GM12878 (cell line): ENCODE results near the gene ZNF264. TPM values are rescaled to one million over a fixed set of nuclear protein-coding genes. Genes with fewer than 3 reads are reported as not detected.

ENCODE experiments used
- ATAC-seq: fragments of 200-7000 bp; cut with Tn5 transposase; 3 replicates; pipeline ENCODE4 v1.9.1; 2020; ENCODE audit warnings: mild to moderate bottlenecking, moderate library complexity
- BruUV-seq: library from RNA; stranded (reverse); fragments of 400-500 nt; replicated peaks from 2 replicates; lab custom pipeline; 2021; lab: Mats Ljungman, UMichigan
- CTCF ChIA-PET: fragments of 300-600 bp; sonication (Branson Sonifier 250); formaldehyde crosslinking; extraction: SDS; loops from one replicate; lab custom pipeline; 2021; ENCODE audit warnings: inconsistent platforms; lab: Yijun Ruan, JAX
- POLR2A ChIA-PET: fragments of 350-600 bp; formaldehyde crosslinking; extraction: SDS; loops from one replicate; lab custom pipeline; 2021; ENCODE audit warnings: inconsistent platforms; lab: Charles Lee
- RAD21 ChIA-PET: fragments of 300-600 bp; sonication (Branson Sonifier 250); formaldehyde crosslinking; loops from one replicate; lab custom pipeline; 2023; ENCODE audit warnings: antibody characterized with exemption; ENCODE audit not compliant: unreplicated experiment; lab: Charles Lee
- SMC1A ChIA-PET: fragments of 300-600 bp; sonication (Branson Sonifier 250); formaldehyde crosslinking; loops from one replicate; lab custom pipeline; 2023; ENCODE audit not compliant: unreplicated experiment, uncharacterized antibody; lab: Charles Lee
- DNase-seq: peaks from one replicate; pipeline ENCODE4 v3.0.0-alpha.2; 2011; ENCODE audit warnings: low read depth, low spot score
- FAIRE-seq: peaks from 3 replicates; lab custom pipeline; 2011; peaks lifted over from hg19 to GRCh38; lab: Jason Lieb, UNC
- H2AFZ ChIP-seq: 2 replicates; pipeline ENCODE4 v1.6.0; 2011; ENCODE audit warnings: low read depth, low read length, control low read depth; ENCODE audit not compliant: control insufficient read depth
- H3K27ac ChIP-seq: 2 replicates; pipeline ENCODE4 v1.5.1; 2011; ENCODE audit warnings: control low read depth; ENCODE audit not compliant: control insufficient read depth, insufficient read depth
- H3K27me3 ChIP-seq, 2 experiments: replicated peaks in 1 of 2; 2 replicates each; pipeline versions ENCODE4 v1.6.0 to v1.6.1; 2011; ENCODE audit warnings: low read length in 1 of 2; ENCODE audit not compliant: control insufficient read depth in 2 of 2, insufficient read depth in 2 of 2
- H3K36me3 ChIP-seq, 2 experiments: 2 replicates each; pipeline ENCODE4 v1.5.1; 2011; ENCODE audit warnings: low read length in 1 of 2; ENCODE audit not compliant: control insufficient read depth in 2 of 2, insufficient read depth in 2 of 2
- H3K4me1 ChIP-seq: 2 replicates; pipeline ENCODE4 v1.6.1; 2011; ENCODE audit warnings: mild to moderate bottlenecking, low read length, moderate library complexity, mixed read lengths; ENCODE audit not compliant: control insufficient read depth, insufficient read depth
- H3K4me2 ChIP-seq: 2 replicates; pipeline ENCODE4 v1.6.0; 2011; ENCODE audit warnings: control low read depth; ENCODE audit not compliant: control insufficient read depth, insufficient read depth
- H3K4me3 ChIP-seq: fragments of 200-600 bp; sonication (generic); 2 replicates; pipeline ENCODE4 v1.5.1; 2016
- H3K79me2 ChIP-seq: 2 replicates; pipeline ENCODE4 v1.6.0; 2011; ENCODE audit warnings: low read length; ENCODE audit not compliant: control insufficient read depth, insufficient read depth
- H3K9ac ChIP-seq: 2 replicates; pipeline ENCODE4 v1.8.0; 2011; ENCODE audit warnings: low read length, control low read depth, mixed read lengths; ENCODE audit not compliant: control insufficient read depth, insufficient read depth
- H3K9me3 ChIP-seq: replicated peaks from 3 replicates; pipeline ENCODE4 v1.5.1; 2011; ENCODE audit warnings: mild to moderate bottlenecking, low read length; ENCODE audit not compliant: control insufficient read depth, insufficient read depth
- H4K20me1 ChIP-seq: 2 replicates; pipeline ENCODE4 v1.6.0; 2011; ENCODE audit not compliant: control insufficient read depth, insufficient read depth
- ATF3 ChIP-seq: IDR thresholded peaks from 2 replicates; pipeline ENCODE4 v1.6.1; 2011; ENCODE audit warnings: low read depth, mild to moderate bottlenecking, low read length, moderate library complexity, borderline replicate concordance; ENCODE audit errors: extremely low read depth
- EP300 ChIP-seq, 2 experiments: fragments of 150-350 bp in 1 of 2; IDR thresholded peaks; 2 replicates each; pipeline ENCODE4 v1.6.1; 2011 to 2012; ENCODE audit warnings: low read depth in 2 of 2, low read length in 2 of 2, borderline replicate concordance in 1 of 2, improper control_type of control experiment in 1 of 2, inconsistent platforms in 1 of 2; ENCODE audit not compliant: control insufficient read depth in 1 of 2
- JUNB ChIP-seq: IDR thresholded peaks from 2 replicates; pipeline ENCODE4 v1.6.1; 2016; ENCODE audit warnings: antibody characterized with exemption, mild to moderate bottlenecking
- MTA3 ChIP-seq: IDR thresholded peaks from 2 replicates; pipeline ENCODE4 v1.6.1; 2012; ENCODE audit warnings: low read length, inconsistent platforms, borderline replicate concordance
- MXI1 ChIP-seq: fragments of 150-350 bp; IDR thresholded peaks from 2 replicates; pipeline ENCODE4 v1.6.1; 2011; ENCODE audit warnings: low read depth, mild to moderate bottlenecking, inconsistent platforms, low read length, improper control_type of control experiment
- NFYA ChIP-seq: IDR thresholded peaks from 2 replicates; pipeline ENCODE4 v1.6.1; 2011; ENCODE audit warnings: low read depth, mild to moderate bottlenecking, low read length, improper control_type of control experiment, borderline replicate concordance
- NRF1 ChIP-seq: conservative IDR thresholded peaks from 2 replicates; pipeline ENCODE4 v1.6.1; 2011; ENCODE audit warnings: mild to moderate bottlenecking, low read depth, low read length, improper control_type of control experiment
- USF2 ChIP-seq: IDR thresholded peaks from 2 replicates; pipeline ENCODE4 v1.6.1; 2011; ENCODE audit warnings: low read depth, low read length, improper control_type of control experiment, borderline replicate concordance
- ZNF24 ChIP-seq: fragments of 450-650 bp; IDR thresholded peaks from 2 replicates; pipeline ENCODE4 v1.6.1; 2017; ENCODE audit warnings: antibody characterized with exemption, mild to moderate bottlenecking
- WGBS: methylation state at CpG from one replicate; pipeline ENCODE4 v1.1.6; 2016; ENCODE audit warnings: low lambda C conversion rate; ENCODE audit not compliant: insufficient replicate concordance, insufficient coverage; ENCODE audit errors: missing lambda C conversion rate; 5-methylcytosine and 5-hydroxymethylcytosine counted together
- in situ Hi-C: fragments of 300-500 bp; cut with MboI; formaldehyde crosslinking; loops from 9 replicates; pipeline ENCODE4 v1.14.3; 2018; ENCODE audit warnings: mixed read lengths
- intact Hi-C: fragments of 100-400 bp; cut with micrococcal nuclease; formaldehyde crosslinking; loops from one replicate; pipeline ENCODE4 v1.14.2; 2022; ENCODE audit not compliant: unreplicated experiment
- polyA plus RNA-seq, 11 experiments: library from polyadenylated mRNA; depleted of rRNA in 4 of 11; unstranded in 6 of 11; stranded (reverse) in 5 of 11; fragments of >200 nt; fragmentation: Nextera tagmentation in 4 of 11; fragmentation: Illumina TruSeq in 1 of 11; extraction: Ambion mirVana in 4 of 11; extraction: Trizol in 1 of 11; gene quantifications; 1 replicate in 1 of 11; 2 replicates in 10 of 11; pipeline versions ENCODE4 v1.2.1 to v1.2.3, GENCODE V29; 2011 to 2016; ENCODE audit warnings: inconsistent platforms in 2 of 11, missing spikeins in 2 of 11, low read depth in 1 of 11
- total RNA-seq, 4 experiments: library from RNA; depleted of rRNA in 3 of 4; stranded (reverse); fragments of >200 nt in 3 of 4; fragmentation: Illumina TruSeq in 1 of 4; extraction: Trizol in 1 of 4; gene quantifications; 2 replicates each; pipeline versions ENCODE4 v1.2.1 to v1.2.3, GENCODE V29; 2013 to 2021

The ZNF264 gene
- total and polyA plus RNA-seq, 10 of the 15 experiments (the other 5 are each of a cell fraction or from before 2014, with no cell fraction given), result 0.76 to 22.9 (median 9.4) TPM

GRCh38 chr19:57262044-57262443, 70.7 kb downstream of the ZNF264 start:
- CTCF ChIA-PET, result no interaction called here
- Histone ChIP-seq H3K36me3 (no peaks in the 10 kb centered on the region), H3K27ac (no peak overlapping the region), H4K20me1 (no peaks in the 10 kb centered on the region), H3K9ac (no peak overlapping the region), H3K9me3 (no peaks in the 10 kb centered on the region), H3K4me1 (peaks cover under 1% of the 10 kb centered on the region; the same call in 1 of the 2 replicates), H3K4me2 (no peak overlapping the region), H3K27me3 (no peaks in the 10 kb centered on the region), H2AFZ (no peak overlapping the region), H3K4me3 (no peak overlapping the region), H3K79me2 (no peaks in the 10 kb centered on the region)
- intact Hi-C loops (no loop called here), in situ Hi-C loops (no loop called here)
- DNase-seq (no peak), FAIRE-seq (no peak), ATAC-seq (no peak)
- RAD21 ChIA-PET, result no interaction called here
- WGBS, result 82% methylated on average over 3 of the region's 3 CpGs
- SMC1A ChIA-PET, result no interaction called here
- TF ChIP-seq MXI1 (no peak), USF2 (no peak), ATF3 (no peak), NRF1 (no peak)
- no TSS peak for BruUV-seq
- POLR2A ChIA-PET, result interaction anchor here (0.6 kb wide), 1 partner anchor 40 kb away, joined by 3 read pairs; no protein-coding TSS in a partner anchor

- no TSS peak for BruUV-seq
- H3K27me3 ChIP-seq, result no peaks in the 10 kb centered on the region
- in situ Hi-C loops, result no loop called here
- TF ChIP-seq ZNF24 (no peak), MTA3 (no peak), NFYA (no peak), EP300 (IDR thresholded peaks at IDR 0.05; ENCODE audit: borderline replicate concordance in 1 of 2, control insufficient read depth in 1 of 2, low read depth in 2 of 2, low read length in 2 of 2) (no peak), JUNB (no peak)
- CTCF ChIA-PET, result interaction anchor here (0.9 kb wide), 1 partner anchor 12 kb away, joined by 3 read pairs; no protein-coding TSS in a partner anchor
- SMC1A ChIA-PET, result no interaction called here
- no peak overlapping the region for H3K4me2 ChIP-seq
- ATAC-seq (no peak), DNase-seq (no peak), FAIRE-seq (no peak)
- H3K27ac ChIP-seq, result no peak overlapping the region
- no peaks in the 10 kb centered on the region for H3K36me3 ChIP-seq
- no peaks in the 10 kb centered on the region for H4K20me1 ChIP-seq
- POLR2A ChIA-PET, result no interaction called here
- no peak overlapping the region for H3K9ac ChIP-seq
- RAD21 ChIA-PET, result no interaction called here
- no peaks in the 10 kb centered on the region for H3K9me3 ChIP-seq
- H3K4me1 ChIP-seq, result peaks cover 6% of the 10 kb centered on the region
- no peaks in the 10 kb centered on the region for H3K79me2 ChIP-seq
- no peak overlapping the region for H3K4me3 ChIP-seq
- intact Hi-C loops, result no loop called here
- no peak overlapping the region for H2AFZ ChIP-seq
- WGBS, result 100% methylated on average over 1 of the region's 1 CpG
These were observed 72.0 kb downstream of the ZNF264 start for GRCh38 chr19:57263244-57263741.
